GM12892 (cell line): ENCODE results near the gene ATP2C1.
"Not testable (repeated sequence)": the region's sequence is repeated elsewhere in the genome, so short reads cannot be mapped to it uniquely, and the experiment has no call there.

ENCODE experiments used
- DNase-seq: peaks from one replicate; pipeline ENCODE4 v3.0.0; 2011; ENCODE audit not compliant: insufficient read length
- FAIRE-seq: peaks from 2 replicates; lab custom pipeline; 2011; peaks lifted over from hg19 to GRCh38; lab: Jason Lieb, UNC
- POLR2A ChIP-seq: IDR thresholded peaks from 2 replicates; pipeline ENCODE4 v1.6.1; 2011; ENCODE audit warnings: low read depth, low read length, control low read depth
- POLR2AphosphoS5 ChIP-seq: IDR thresholded peaks from 2 replicates; pipeline ENCODE4 v1.6.1; 2011; ENCODE audit warnings: low read depth, low read length, control low read depth
- TAF1 ChIP-seq: IDR thresholded peaks from 2 replicates; pipeline ENCODE4 v1.6.1; 2011; ENCODE audit warnings: low read depth, mild to moderate bottlenecking, control low read depth, low read length, borderline replicate concordance

ATP2C1 gene

GRCh38 chr3:130955481-130955880, 61.6 kb downstream of the ATP2C1 start:
- DNase-seq = no peak
- peak; percentile 21 for FAIRE-seq
- TF ChIP-seq POLR2A (no peak), TAF1 (no peak)

- DNase-seq (no peak), FAIRE-seq (no peak)
- TF ChIP-seq POLR2AphosphoS5 (no peak), POLR2A (no peak), TAF1 (no peak)
These were observed 62.4 kb downstream of the ATP2C1 start for GRCh38 chr3:130956281-130956680.

GRCh38 chr3:130956721-130957120, 62.8 kb downstream of the ATP2C1 start:
- TF ChIP-seq POLR2AphosphoS5 (no peak), POLR2A (no peak), TAF1 (no peak)
- FAIRE-seq (no peak), DNase-seq (no peak)

GRCh38 chr3:130960139-130960795, 66.4 kb downstream of the ATP2C1 start:
- FAIRE-seq (peak; percentile 40), DNase-seq (no peak)
- TF ChIP-seq POLR2AphosphoS5 (no peak), TAF1 (no peak), POLR2A (no peak)

GRCh38 chr3:130961458-130961857, 67.6 kb downstream of the ATP2C1 start:
- DNase-seq = no peak
- no peak for FAIRE-seq
- no peak for TF ChIP-seq TAF1
- TF ChIP-seq POLR2AphosphoS5 = no peak
- TF ChIP-seq POLR2A = no peak

- no peak for DNase-seq
- TF ChIP-seq POLR2AphosphoS5 (no peak), TAF1 (no peak), POLR2A (no peak)
- FAIRE-seq = no peak
These were observed 69.6 kb downstream of the ATP2C1 start for GRCh38 chr3:130963444-130963843.

GRCh38 chr3:130963878-130964277, 70.0 kb downstream of the ATP2C1 start:
- DNase-seq (no peak), FAIRE-seq (no peak)
- TF ChIP-seq POLR2A = no peak
- no peak for TF ChIP-seq POLR2AphosphoS5
- TF ChIP-seq TAF1 = no peak

GRCh38 chr3:130967281-130967680, 73.4 kb downstream of the ATP2C1 start:
- no peak for DNase-seq
- TF ChIP-seq POLR2A = no peak
- TF ChIP-seq POLR2AphosphoS5 = no peak
- no peak for TF ChIP-seq TAF1
- FAIRE-seq = no peak

GRCh38 chr3:130968221-130968620, 74.3 kb downstream of the ATP2C1 start:
- FAIRE-seq (no peak), DNase-seq (no peak)
- TF ChIP-seq POLR2AphosphoS5 (no peak), TAF1 (no peak), POLR2A (no peak)

GRCh38 chr3:130969621-130970020, 75.7 kb downstream of the ATP2C1 start:
- FAIRE-seq = no peak
- TF ChIP-seq POLR2AphosphoS5 (no peak), POLR2A (no peak), TAF1 (no peak)
- no peak for DNase-seq

GRCh38 chr3:130971208-130971607, 77.3 kb downstream of the ATP2C1 start:
- TF ChIP-seq POLR2A (no peak), POLR2AphosphoS5 (no peak), TAF1 (no peak)
- no peak for FAIRE-seq
- DNase-seq = no peak

GRCh38 chr3:130972592-130972991, 78.7 kb downstream of the ATP2C1 start:
- not testable (repeated sequence) for DNase-seq, FAIRE-seq

- FAIRE-seq = no peak
- TF ChIP-seq POLR2A (no peak), TAF1 (no peak), POLR2AphosphoS5 (no peak)
- no peak for DNase-seq
These were observed 79.5 kb downstream of the ATP2C1 start for GRCh38 chr3:130973406-130973805.

GRCh38 chr3:130974201-130974600, 80.3 kb downstream of the ATP2C1 start:
- FAIRE-seq (no peak), DNase-seq (no peak)
- TF ChIP-seq POLR2AphosphoS5 (no peak), POLR2A (no peak), TAF1 (no peak)
